K562 (cell line): Measurements from ENCODE around the gene ZNF384. TPM values are rescaled to one million over a fixed set of nuclear protein-coding genes. Genes with fewer than 3 reads are reported as not detected.

Experiments
- ARID2 ChIP-seq: fragments of 450-650 bp; IDR thresholded peaks from 2 replicates; pipeline ENCODE4 v1.6.1; 2017; ENCODE audit warnings: antibody characterized with exemption, mild to moderate bottlenecking
- BCLAF1 ChIP-seq, 2 experiments: fragments of 450-650 bp in 1 of 2; IDR thresholded peaks; 2 replicates each; pipeline ENCODE4 v1.6.1; 2011 to 2017; ENCODE audit warnings: low read depth in 2 of 2, antibody characterized with exemption in 1 of 2, borderline replicate concordance in 1 of 2, low read length in 1 of 2, mild to moderate bottlenecking in 1 of 2, mixed read lengths in 1 of 2; ENCODE audit not compliant: control insufficient read depth in 1 of 2
- CBX1 ChIP-seq: sonication (generic); IDR thresholded peaks from 2 replicates; pipeline ENCODE4 v1.6.1; 2016; ENCODE audit warnings: antibody characterized with exemption, low read depth, mild to moderate bottlenecking
- CSDE1 ChIP-seq, 2 experiments: fragments of 450-650 bp; IDR thresholded peaks; 2 replicates each; pipeline ENCODE4 v1.6.1; 2016; ENCODE audit warnings: mild to moderate bottlenecking in 1 of 2
- FOS ChIP-seq: IDR thresholded peaks from 3 replicates; pipeline ENCODE4 v1.6.1; 2011; ENCODE audit not compliant: insufficient read length; ENCODE audit errors: extremely low read depth
- FOXK1 ChIP-seq: sonication (generic); formaldehyde crosslinking; IDR thresholded peaks from 2 replicates; pipeline ENCODE4 v1.8.0; 2022; ENCODE audit warnings: missing genetic modification reagents, mild to moderate bottlenecking, borderline replicate concordance
- GTF2A2 ChIP-seq: IDR thresholded peaks from 2 replicates; pipeline ENCODE4 v1.6.1; 2016; ENCODE audit warnings: mild to moderate bottlenecking, missing genetic modification characterization, missing compliant biosample characterization
- HNRNPLL ChIP-seq: fragments of 200-400 bp; formaldehyde crosslinking; IDR thresholded peaks from 2 replicates; pipeline ENCODE4 v1.6.1; 2017; ENCODE audit warnings: low read length, low read depth, mild to moderate bottlenecking; ENCODE audit not compliant: poor library complexity, severe bottlenecking
- KAT2B ChIP-seq: IDR thresholded peaks from one replicate; pipeline ENCODE4 v1.6.1; 2012; ENCODE audit warnings: low read depth, mild to moderate bottlenecking, control low read depth, inconsistent platforms, low read length, moderate library complexity
- KLF13 ChIP-seq: fragments of 450-650 bp; IDR thresholded peaks from 2 replicates; pipeline ENCODE4 v1.6.1; 2016; ENCODE audit warnings: missing genetic modification characterization, low read depth, mild to moderate bottlenecking, missing compliant biosample characterization, moderate library complexity, borderline replicate concordance
- KLF6 ChIP-seq: fragments of 250-450 bp; sonication (Bioruptor Pico); IDR thresholded peaks from 2 replicates; pipeline ENCODE4 v1.4.0; 2020; ENCODE audit warnings: mild to moderate bottlenecking, moderate library complexity, borderline replicate concordance
- PHF21A ChIP-seq: fragments of 450-650 bp; IDR thresholded peaks from 2 replicates; pipeline ENCODE4 v1.6.1; 2017; ENCODE audit warnings: low read depth, borderline replicate concordance
- POLR2B ChIP-seq: fragments of 450-650 bp; IDR thresholded peaks from 2 replicates; pipeline ENCODE4 v1.6.1; 2018; ENCODE audit warnings: low read depth; ENCODE audit not compliant: partially characterized antibody
- RB1 ChIP-seq: fragments of 450-650 bp; IDR thresholded peaks from 2 replicates; pipeline ENCODE4 v1.6.1; 2017; ENCODE audit warnings: low read depth, mild to moderate bottlenecking
- SREBF1 ChIP-seq: fragments of 150-350 bp; IDR thresholded peaks from 2 replicates; pipeline ENCODE4 v1.6.1; 2014; ENCODE audit warnings: antibody characterized with exemption, low read depth, low read length, borderline replicate concordance
- ZNF311 ChIP-seq: fragments of 250-450 bp; sonication (Bioruptor Pico); IDR thresholded peaks from 2 replicates; pipeline ENCODE4 v1.4.0; 2020; ENCODE audit warnings: mild to moderate bottlenecking, moderate library complexity
- ZNF431 ChIP-seq: sonication (generic); formaldehyde crosslinking; IDR thresholded peaks from 2 replicates; pipeline ENCODE4 v1.8.0; 2022; ENCODE audit warnings: mild to moderate bottlenecking, missing genetic modification reagents
- ZNF436 ChIP-seq: fragments of 250-450, 450-650 bp; sonication (Bioruptor Pico); formaldehyde crosslinking; IDR thresholded peaks from 2 replicates; pipeline ENCODE4 v1.7.0; 2020; ENCODE audit warnings: mild to moderate bottlenecking
- ZNF444 ChIP-seq: fragments of 250-450 bp; sonication (Bioruptor Pico); IDR thresholded peaks from 2 replicates; pipeline ENCODE4 v1.4.0; 2020; ENCODE audit warnings: mild to moderate bottlenecking, moderate library complexity
- ZZZ3 ChIP-seq: fragments of 450-650 bp; IDR thresholded peaks from 2 replicates; pipeline ENCODE4 v1.6.1; 2016; ENCODE audit warnings: antibody characterized with exemption, mild to moderate bottlenecking, moderate library complexity
- polyA plus RNA-seq, 8 experiments: library from polyadenylated mRNA; depleted of rRNA in 4 of 8; stranded (reverse) in 5 of 8; unstranded in 3 of 8; fragments of >200 nt; fragmentation: Nextera tagmentation in 2 of 8; fragmentation: Illumina TruSeq in 1 of 8; extraction: Ambion mirVana in 2 of 8; extraction: Trizol in 1 of 8; gene quantifications; 2 replicates each; pipeline versions ENCODE4 v1.2.1 to v1.2.3, GENCODE V29; 2011 to 2014; ENCODE audit warnings: inconsistent platforms in 1 of 8, missing spikeins in 1 of 8
- total RNA-seq, 7 experiments: library from RNA; depleted of rRNA in 6 of 7; stranded (reverse); fragments of >200 nt in 6 of 7; fragmentation: Illumina TruSeq in 2 of 7; extraction: Trizol in 2 of 7; gene quantifications; 2 replicates each; pipeline versions ENCODE4 v1.2.1 to v1.2.3, GENCODE V29; 2011 to 2021; ENCODE audit warnings: low replicate concordance in 1 of 7
- TF ChIP-seq, protein P1 (sequence below): IDR thresholded peaks from 3 replicates; pipeline ENCODE4 v1.6.1; 2011; ENCODE audit warnings: borderline replicate concordance, mild to moderate bottlenecking; ENCODE audit not compliant: insufficient read length, insufficient read depth
- TF ChIP-seq, protein P2 (sequence below), 3 experiments: IDR thresholded peaks in 2 of 3; conservative IDR thresholded peaks in 1 of 3; 2 replicates each; pipeline ENCODE4 v1.5.1; 2011 to 2012; ENCODE audit warnings: low read length in 3 of 3, mild to moderate bottlenecking in 3 of 3, control low read depth in 2 of 3, improper control_type of control experiment in 1 of 3, inconsistent platforms in 1 of 3, low read depth in 1 of 3, mixed read lengths in 1 of 3, moderate library complexity in 1 of 3; ENCODE audit not compliant: insufficient read depth in 2 of 3

Gene ZNF384
- total and polyA plus RNA-seq, 9 of the 15 experiments (the other 6 are each of a cell fraction or from before 2014, with no cell fraction given): 0.36 to 64.8 (median 21.3) TPM

- TF ChIP-seq BCLAF1 (IDR thresholded peaks at IDR 0.05; ENCODE audit: borderline replicate concordance in 1 of 2, control insufficient read depth in 1 of 2, low read depth in 2 of 2, low read length in 1 of 2) (peak in 1 of 2 experiments; percentile 78; a peak in 1 of 4 replicates), SREBF1 (no peak), HNRNPLL (peak; percentile 92), ARID2 (no peak), GTF2A2 (no peak), ZNF436 (no peak), KAT2B (no peak), ZNF444 (CRISPR knock-in tag) (no peak), FOS (peak; percentile 8), PHF21A (no peak; the same call in 1 of the 2 replicates), ZZZ3 (no peak; the same call in none of the 2 replicates), RB1 (peak; percentile 73), POLR2B (peak; percentile 63), FOXK1 (CRISPR knock-in tag) (no peak), KLF6 (CRISPR knock-in tag) (no peak), CSDE1 (IDR thresholded peaks at IDR 0.05) (no peak), CBX1 (peak; percentile 69; the same call in 1 of the 2 replicates), KLF13 (tag) (no peak), ZNF431 (no peak), ZNF311 (no peak)
- TF ChIP-seq, protein P1, sequence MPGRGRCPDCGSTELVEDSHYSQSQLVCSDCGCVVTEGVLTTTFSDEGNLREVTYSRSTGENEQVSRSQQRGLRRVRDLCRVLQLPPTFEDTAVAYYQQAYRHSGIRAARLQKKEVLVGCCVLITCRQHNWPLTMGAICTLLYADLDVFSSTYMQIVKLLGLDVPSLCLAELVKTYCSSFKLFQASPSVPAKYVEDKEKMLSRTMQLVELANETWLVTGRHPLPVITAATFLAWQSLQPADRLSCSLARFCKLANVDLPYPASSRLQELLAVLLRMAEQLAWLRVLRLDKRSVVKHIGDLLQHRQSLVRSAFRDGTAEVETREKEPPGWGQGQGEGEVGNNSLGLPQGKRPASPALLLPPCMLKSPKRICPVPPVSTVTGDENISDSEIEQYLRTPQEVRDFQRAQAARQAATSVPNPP: no peak
- TF ChIP-seq, protein P2, sequence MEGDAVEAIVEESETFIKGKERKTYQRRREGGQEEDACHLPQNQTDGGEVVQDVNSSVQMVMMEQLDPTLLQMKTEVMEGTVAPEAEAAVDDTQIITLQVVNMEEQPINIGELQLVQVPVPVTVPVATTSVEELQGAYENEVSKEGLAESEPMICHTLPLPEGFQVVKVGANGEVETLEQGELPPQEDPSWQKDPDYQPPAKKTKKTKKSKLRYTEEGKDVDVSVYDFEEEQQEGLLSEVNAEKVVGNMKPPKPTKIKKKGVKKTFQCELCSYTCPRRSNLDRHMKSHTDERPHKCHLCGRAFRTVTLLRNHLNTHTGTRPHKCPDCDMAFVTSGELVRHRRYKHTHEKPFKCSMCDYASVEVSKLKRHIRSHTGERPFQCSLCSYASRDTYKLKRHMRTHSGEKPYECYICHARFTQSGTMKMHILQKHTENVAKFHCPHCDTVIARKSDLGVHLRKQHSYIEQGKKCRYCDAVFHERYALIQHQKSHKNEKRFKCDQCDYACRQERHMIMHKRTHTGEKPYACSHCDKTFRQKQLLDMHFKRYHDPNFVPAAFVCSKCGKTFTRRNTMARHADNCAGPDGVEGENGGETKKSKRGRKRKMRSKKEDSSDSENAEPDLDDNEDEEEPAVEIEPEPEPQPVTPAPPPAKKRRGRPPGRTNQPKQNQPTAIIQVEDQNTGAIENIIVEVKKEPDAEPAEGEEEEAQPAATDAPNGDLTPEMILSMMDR (IDR thresholded peaks at IDR 0.05 in 2 of 3, conservative IDR thresholded peaks at IDR 0.05 in 1 of 3; ENCODE audit: insufficient read depth in 2 of 3, low read depth in 1 of 3, low read length in 3 of 3): peak in 1 of 3 experiments; percentile 30; a peak in 2 of 6 replicates
These were observed 34.6 kb upstream of the ZNF384 start, which contains the start of gene COPS7A (continued) for GRCh38 chr12:6723607-6724408.
